UCSD-AML1 (cell line): ENCODE data around the gene TIMMDC1.

Source experiments
- DNase-seq: peaks from one replicate; lab custom pipeline; 2025; ENCODE audit not compliant: unreplicated experiment; lab: John Stamatoyannopoulos, UW

The TIMMDC1 gene, protein sequence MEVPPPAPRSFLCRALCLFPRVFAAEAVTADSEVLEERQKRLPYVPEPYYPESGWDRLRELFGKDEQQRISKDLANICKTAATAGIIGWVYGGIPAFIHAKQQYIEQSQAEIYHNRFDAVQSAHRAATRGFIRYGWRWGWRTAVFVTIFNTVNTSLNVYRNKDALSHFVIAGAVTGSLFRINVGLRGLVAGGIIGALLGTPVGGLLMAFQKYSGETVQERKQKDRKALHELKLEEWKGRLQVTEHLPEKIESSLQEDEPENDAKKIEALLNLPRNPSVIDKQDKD

GRCh38 chr3:119498186-119499011 lies at the start of gene TIMMDC1:
Gene TIMMDC1, plus strand, starts transcription at chr3:119498547. Its CDS starts 187 bp downstream, at chr3:119498734.
- peak; percentile 97 for DNase-seq

DNA sequence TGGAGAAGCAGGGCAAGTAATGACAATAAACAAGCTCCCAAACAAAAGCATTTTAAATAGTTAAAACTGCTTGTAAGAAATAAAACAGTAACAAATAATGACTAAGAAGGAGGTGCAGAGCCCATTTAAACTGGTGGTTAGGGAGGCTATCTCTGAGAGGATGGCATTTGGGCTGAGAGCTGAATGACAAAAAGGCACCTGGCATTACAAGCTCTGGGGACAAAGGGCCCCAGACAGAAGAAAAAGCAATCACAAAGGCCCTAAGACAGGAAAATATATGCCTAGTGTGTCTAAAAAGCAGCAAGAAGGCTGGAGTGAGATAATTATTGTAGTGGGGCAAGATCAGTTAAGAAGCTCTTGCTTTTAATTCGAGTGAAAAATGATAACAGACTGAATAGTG lies 44.5 kb upstream of the TIMMDC1 start:
- no peak for DNase-seq

- no peak for DNase-seq
Measured at GRCh38 chr3:119456469-119456868, 41.9 kb upstream of the TIMMDC1 start.

DNA sequence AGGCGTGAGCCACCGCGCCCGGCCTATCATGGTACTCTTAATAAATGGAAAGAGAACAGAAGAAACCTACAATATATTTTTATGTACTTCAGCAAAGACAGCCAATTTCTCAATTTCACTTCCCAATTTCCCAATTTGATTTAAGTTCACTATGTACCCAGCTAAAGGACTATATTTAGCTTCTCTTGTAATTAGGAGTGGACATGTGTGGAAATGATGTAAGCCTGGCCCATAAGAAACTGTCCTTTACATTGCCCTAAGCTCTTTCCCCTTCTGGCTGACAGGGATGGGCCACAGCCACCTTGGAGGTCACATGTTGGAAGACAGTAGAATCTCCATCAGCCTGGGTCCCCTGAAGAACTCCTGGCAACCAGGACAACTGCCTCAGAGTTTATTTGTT lies 41.1 kb upstream of the TIMMDC1 start:
- DNase-seq, result no peak

DNA sequence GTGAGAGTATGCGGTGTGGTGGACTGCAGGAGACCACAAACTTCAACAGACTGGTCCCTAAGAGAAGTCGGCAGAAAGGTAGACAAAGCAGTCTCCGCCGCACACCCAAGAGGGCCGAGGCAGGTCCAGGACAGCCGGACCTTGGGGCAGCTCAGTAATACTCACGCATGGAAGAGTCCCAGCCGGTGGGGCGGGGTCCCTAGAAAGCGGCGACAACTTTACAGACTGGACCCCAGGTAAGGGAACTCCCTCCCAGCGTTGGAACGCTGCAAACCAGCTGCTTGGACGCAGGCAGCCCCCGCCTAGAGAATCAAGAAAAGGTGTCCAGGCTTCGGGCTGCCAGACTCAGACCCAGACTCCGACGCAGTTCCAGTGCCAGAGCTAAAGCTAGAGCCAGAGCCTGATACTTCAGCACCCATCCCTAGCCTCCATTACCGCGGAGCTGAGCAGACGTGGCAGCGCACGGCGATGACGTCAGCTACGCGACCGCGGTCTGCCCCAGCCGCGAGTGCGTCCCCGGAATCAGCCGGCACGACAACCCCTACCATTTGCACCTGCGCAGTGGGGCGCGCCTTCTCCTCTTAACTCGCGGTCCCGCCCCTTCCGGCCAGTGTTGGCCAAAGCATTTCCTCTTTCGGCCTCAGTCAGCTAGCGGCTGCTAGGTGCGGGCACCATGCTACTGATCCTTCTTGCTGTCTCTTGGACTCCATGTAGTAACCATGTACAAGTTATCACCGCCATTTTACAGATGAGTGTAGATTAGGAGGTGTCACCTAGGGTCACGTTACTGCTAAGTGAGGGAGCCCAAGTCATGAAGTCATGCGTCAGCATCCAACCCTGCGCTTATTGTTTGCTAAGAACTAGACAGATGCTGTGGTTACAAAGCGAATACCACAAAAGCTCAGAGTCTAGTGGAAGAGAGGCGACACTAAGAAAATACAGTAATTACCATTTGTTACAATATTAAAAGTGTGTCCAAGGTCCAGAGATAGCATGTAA lies 34.9 kb upstream of the TIMMDC1 start, which contains the start of gene TMEM39A:
Gene TMEM39A (minus strand): TSS at position 445 of the 999 bp plus-strand sequence. CDS start 1,541 bp downstream, outside the sequence.
- DNase-seq, result peak; percentile 99

- DNase-seq, result no peak
Measured at GRCh38 chr3:119468041-119468440, 30.3 kb upstream of the TIMMDC1 start.

DNA sequence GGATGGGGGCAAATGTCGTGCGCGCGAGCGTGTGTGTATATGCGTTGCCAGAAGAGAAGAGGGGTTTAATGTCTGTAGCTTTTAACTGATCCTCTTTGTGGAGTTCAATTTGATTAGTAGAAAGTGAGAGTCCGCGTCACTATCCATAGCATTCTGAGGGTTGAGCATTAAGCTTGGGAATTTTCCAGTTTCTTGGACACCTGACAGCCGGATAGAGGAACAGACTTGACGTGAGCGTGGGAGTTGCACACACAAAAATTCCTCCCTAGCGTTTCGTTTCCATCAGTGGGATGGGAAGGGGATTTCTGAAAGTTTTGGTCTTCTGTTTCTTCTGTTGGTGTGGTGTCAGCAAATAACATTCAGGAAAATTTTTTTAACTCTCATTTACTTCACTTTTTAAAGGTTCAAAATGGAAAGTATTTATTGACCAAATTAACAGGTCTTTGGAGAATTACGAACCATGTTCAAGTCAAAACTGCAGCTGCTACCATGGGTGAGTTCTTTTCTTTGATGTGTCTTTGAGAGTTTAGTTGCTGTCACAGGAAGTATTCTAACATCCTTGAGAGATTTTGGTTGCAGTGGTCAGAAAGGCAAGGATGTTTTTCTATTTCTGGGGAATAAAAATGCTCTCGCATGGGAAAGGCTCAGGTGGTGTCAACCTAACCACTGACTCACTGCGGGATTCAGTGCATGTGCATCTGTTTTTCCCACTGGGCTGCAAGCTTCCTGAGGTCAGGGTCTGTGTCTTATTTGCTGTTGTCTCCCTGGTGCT lies 28.7 kb upstream of the TIMMDC1 start:
- DNase-seq, result no peak

DNA sequence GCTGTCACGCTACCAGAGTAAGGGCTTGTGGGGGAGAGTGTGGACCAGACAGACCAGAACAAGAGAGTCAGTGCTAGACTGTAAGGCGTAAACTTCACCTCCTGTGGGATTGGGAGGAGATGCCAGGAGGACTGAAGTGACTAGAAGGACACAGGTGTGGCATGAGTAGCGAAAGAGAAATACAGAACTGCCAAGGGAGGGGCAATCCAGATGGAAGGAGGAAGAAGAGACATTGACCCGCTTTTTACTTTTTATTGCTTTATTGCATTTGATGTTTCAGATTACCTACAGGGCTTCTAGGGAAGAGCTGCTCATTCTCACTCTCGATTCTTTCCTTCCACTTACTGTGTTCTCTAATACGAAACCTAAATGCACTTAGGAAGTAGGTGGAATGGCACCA lies 27.5 kb upstream of the TIMMDC1 start:
- no peak for DNase-seq

DNA sequence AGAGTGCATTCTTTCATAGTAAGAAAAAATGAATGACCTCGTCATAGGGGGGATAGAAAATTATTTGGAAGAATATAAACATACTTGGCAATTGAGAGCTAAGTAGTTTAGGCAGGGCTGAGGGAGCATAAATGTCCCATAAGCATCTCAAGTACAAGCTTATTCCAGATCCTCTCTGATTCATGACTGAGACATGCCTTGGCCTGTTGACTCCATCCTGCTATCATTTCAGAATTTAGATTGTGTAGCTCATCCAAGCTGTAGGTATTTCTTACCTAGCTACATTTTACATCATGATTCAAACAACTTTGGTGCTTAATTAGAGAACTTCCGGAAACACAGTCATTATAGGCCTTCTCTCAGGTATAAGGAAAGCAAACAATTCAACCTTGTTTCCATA lies 17.3 kb upstream of the TIMMDC1 start:
- DNase-seq, result no peak

DNA sequence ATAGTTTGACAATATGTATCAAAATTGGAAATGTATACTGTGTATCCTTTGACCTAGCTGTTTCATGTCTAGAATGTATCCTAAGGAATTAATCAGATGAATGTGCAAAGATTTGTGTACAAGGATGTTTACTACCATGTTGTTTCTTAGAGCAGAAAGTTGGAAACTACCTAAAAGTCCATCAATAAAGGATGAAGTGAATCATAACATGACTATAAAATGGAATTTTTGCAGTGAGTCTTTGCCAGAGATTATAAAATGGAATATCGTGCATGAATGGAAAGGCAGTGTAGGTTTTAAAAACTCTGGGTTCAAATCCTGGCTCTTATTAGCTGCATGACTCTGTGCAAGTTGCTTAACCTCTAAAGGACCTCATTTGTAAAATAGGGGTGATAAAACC lies 15.2 kb upstream of the TIMMDC1 start:
- DNase-seq, result no peak

GRCh38 chr3:119485563-119485962 lies 12.8 kb upstream of the TIMMDC1 start:
- DNase-seq, result no peak

- DNase-seq, result no peak
Measured at GRCh38 chr3:119490153-119490552, 8.2 kb upstream of the TIMMDC1 start.

- DNase-seq, result no peak
Measured at GRCh38 chr3:119492128-119492527, 6.2 kb upstream of the TIMMDC1 start.

DNA sequence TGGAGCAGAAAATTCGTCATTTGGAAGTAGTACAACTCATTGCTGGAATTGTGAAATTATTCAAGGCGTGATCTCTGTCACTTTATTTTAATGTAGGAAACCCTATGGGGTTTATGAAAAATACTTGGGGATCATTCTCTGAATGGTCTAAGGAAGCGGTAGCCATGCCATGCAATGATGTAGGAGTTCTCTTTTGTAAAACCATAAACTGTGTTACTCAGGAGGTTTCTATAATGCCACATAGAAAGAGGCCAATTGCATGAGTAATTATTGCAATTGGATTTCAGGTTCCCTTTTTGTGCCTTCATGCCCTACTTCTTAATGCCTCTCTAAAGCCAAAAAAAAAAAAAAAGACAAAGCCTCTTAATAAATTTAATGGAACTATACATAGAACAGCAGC lies 5.5 kb upstream of the TIMMDC1 start:
- DNase-seq, result no peak

GRCh38 chr3:119494597-119494996 lies 3.8 kb upstream of the TIMMDC1 start:
- no peak for DNase-seq

GRCh38 chr3:119497820-119498185 lies 544 bp upstream of the TIMMDC1 start:
- DNase-seq, result peak; percentile 28

DNA sequence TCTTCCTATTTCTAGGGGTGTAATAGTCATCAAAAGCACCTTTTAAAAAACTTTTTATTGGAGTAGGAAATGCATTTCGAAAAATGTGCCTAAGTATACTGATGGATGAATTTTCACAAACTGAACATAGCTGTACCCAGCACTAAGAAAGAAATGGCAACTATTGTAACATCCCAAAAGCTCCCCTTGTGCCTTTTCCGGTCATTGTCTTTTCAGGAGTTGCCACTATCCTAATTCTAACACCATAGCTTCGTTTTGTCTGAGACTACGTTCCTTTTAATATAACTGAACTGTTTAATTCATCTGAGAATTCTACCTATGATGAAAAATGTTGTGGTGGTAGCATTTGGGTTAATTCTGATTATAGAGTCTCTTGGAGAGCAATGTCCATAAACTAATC lies 1.9 kb downstream of the TIMMDC1 start:
- DNase-seq, result no peak

GRCh38 chr3:119500901-119501300 lies 2.6 kb downstream of the TIMMDC1 start:
- no peak for DNase-seq

DNA sequence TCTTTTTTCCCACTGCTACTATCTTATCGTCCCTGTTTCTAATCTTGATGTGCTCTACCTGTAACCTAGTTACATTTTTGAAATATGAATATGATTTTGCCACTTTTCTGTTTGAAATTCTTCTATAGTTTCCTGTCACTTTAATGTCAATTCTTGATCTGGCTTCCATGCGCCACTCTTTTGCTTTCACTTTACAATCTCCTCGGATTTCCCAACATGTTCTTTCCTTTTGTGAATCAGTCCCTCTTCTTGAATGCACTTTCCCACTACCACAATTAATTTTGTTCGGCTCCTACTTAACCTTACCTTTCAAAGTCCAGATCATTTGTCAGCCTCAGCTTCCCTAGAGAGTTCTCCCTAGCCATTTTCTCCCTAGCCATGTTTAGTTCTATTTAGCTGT lies 8.3 kb downstream of the TIMMDC1 start:
- no peak for DNase-seq

- DNase-seq, result no peak
Measured at GRCh38 chr3:119507404-119507803, 9.1 kb downstream of the TIMMDC1 start.
